ENCODE data around the gene OPCML.

Gene OPCML

GRCh38 chr11:132898676-132899075, 633.6 kb downstream of the OPCML start:
- Histone ChIP-seq H3K27me3 (ENCODE audit: control insufficient read depth in 1 of 2, insufficient read depth in 2 of 2, low read length in 2 of 2) (no peaks in the 10 kb centered on the region), H3K9ac (ENCODE audit: low read depth in 1 of 2, low read length in 2 of 2) (no peak overlapping the region), H3K36me3 (ENCODE audit: control insufficient read depth in 1 of 2, insufficient read depth in 2 of 2, low read length in 2 of 2) (no peaks in the 10 kb centered on the region), H3K9me3 (ENCODE audit: control insufficient read depth in 1 of 2, low read length in 2 of 2) (no peaks in the 10 kb centered on the region), H3K27ac (ENCODE audit: low read depth, low read length) (no peak overlapping the region), H3K4me1 (ENCODE audit: control insufficient read depth in 1 of 2, insufficient read depth in 2 of 2, low read length in 2 of 2) (no peaks in the 10 kb centered on the region), H3K4me3 (ENCODE audit: low read depth in 1 of 2, low read length in 2 of 2) (no peak overlapping the region)

- no peaks in the 10 kb centered on the region for H3K4me1 ChIP-seq (ENCODE audit: control insufficient read depth in 1 of 2, insufficient read depth in 2 of 2, low read length in 2 of 2)
- no peak overlapping the region for H3K4me3 ChIP-seq (ENCODE audit: low read depth in 1 of 2, low read length in 2 of 2)
- H3K9me3 ChIP-seq (ENCODE audit: control insufficient read depth in 1 of 2, low read length in 2 of 2) = no peaks in the 10 kb centered on the region
- H3K27ac ChIP-seq (ENCODE audit: low read depth, low read length) = no peak overlapping the region
- no peaks in the 10 kb centered on the region for H3K36me3 ChIP-seq (ENCODE audit: control insufficient read depth in 1 of 2, insufficient read depth in 2 of 2, low read length in 2 of 2)
- H3K9ac ChIP-seq (ENCODE audit: low read depth in 1 of 2, low read length in 2 of 2) = no peak overlapping the region
- no peaks in the 10 kb centered on the region for H3K27me3 ChIP-seq (ENCODE audit: control insufficient read depth in 1 of 2, insufficient read depth in 2 of 2, low read length in 2 of 2)
Measured at GRCh38 chr11:132898021-132898420, 634.3 kb downstream of the OPCML start.

DNA sequence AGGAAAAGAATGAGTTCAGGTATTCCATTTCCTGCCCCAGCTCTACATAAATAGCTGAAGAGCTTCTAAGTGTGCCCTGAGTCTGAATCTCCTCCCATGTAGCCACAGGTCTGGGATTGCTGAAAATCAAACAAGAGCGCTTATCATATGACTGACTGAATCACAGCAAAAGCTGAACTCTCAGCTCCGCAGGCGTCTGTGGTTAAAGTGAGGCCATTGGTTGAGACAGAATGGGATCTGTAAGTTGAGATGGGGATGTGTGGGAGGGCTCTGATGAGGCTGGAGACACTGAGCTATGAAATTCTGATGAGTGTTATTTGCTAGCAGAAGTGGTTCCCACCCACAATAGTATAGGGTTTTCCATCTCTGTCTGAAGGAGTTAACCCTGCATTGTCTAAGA, 637.0 kb downstream of the OPCML start:
- no peaks in the 10 kb centered on the region for H3K27me3 ChIP-seq (ENCODE audit: control insufficient read depth in 1 of 2, insufficient read depth in 2 of 2, low read length in 2 of 2)
- H3K9me3 ChIP-seq (ENCODE audit: control insufficient read depth in 1 of 2, low read length in 2 of 2) = no peaks in the 10 kb centered on the region
- no peaks in the 10 kb centered on the region for H3K36me3 ChIP-seq (ENCODE audit: control insufficient read depth in 1 of 2, insufficient read depth in 2 of 2, low read length in 2 of 2)
- no peaks in the 10 kb centered on the region for H3K4me1 ChIP-seq (ENCODE audit: control insufficient read depth in 1 of 2, insufficient read depth in 2 of 2, low read length in 2 of 2)
- no peak overlapping the region for H3K9ac ChIP-seq (ENCODE audit: low read depth in 1 of 2, low read length in 2 of 2)
- no peak overlapping the region for H3K4me3 ChIP-seq (ENCODE audit: low read depth in 1 of 2, low read length in 2 of 2)
- no peak overlapping the region for H3K27ac ChIP-seq (ENCODE audit: low read depth, low read length)

DNA sequence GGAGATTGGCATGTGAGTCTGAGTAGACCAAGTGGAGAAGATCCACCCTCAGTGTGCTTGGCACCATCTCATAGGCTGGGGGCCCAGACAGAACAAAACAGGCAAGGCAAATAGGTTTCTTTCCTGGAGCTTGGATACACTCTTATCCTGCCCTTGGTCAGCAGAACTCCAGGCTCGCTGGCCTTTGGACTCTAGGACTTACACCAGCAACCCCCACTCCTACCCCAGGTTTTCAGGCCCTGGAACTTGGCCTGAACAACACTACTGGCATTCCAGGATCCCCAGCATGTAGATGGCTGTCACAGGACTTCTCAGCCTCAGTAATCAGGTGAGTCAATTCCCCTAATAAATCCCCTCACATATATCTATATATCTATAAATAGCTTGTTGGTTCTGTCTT, 637.7 kb downstream of the OPCML start:
- Histone ChIP-seq H3K36me3 (ENCODE audit: control insufficient read depth in 1 of 2, insufficient read depth in 2 of 2, low read length in 2 of 2) (no peaks in the 10 kb centered on the region), H3K4me3 (ENCODE audit: low read depth in 1 of 2, low read length in 2 of 2) (no peak overlapping the region), H3K9ac (ENCODE audit: low read depth in 1 of 2, low read length in 2 of 2) (no peak overlapping the region), H3K27ac (ENCODE audit: low read depth, low read length) (no peak overlapping the region), H3K27me3 (ENCODE audit: control insufficient read depth in 1 of 2, insufficient read depth in 2 of 2, low read length in 2 of 2) (no peaks in the 10 kb centered on the region), H3K4me1 (ENCODE audit: control insufficient read depth in 1 of 2, insufficient read depth in 2 of 2, low read length in 2 of 2) (no peaks in the 10 kb centered on the region), H3K9me3 (ENCODE audit: control insufficient read depth in 1 of 2, low read length in 2 of 2) (no peaks in the 10 kb centered on the region)

DNA sequence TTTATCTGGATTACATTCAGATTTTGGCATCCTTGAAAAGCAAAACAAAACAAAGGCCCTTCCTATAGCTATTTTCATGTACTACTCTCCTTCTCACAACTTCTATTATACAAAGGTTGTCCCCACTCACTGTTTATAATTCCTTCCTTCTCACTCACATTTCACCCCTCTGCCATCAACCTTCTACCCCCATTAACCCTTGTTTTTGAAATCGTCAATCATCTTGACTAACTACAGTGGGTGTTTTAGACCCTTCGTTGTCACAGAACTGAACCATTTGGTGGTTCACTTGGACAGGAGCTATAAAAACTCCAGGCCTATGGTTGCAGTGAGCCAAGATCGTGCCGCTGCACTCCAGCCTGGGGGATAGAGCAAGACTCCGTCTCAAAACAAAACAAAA, 639.4 kb downstream of the OPCML start:
- H3K9ac ChIP-seq (ENCODE audit: low read depth in 1 of 2, low read length in 2 of 2) = no peak overlapping the region
- no peaks in the 10 kb centered on the region for H3K36me3 ChIP-seq (ENCODE audit: control insufficient read depth in 1 of 2, insufficient read depth in 2 of 2, low read length in 2 of 2)
- no peaks in the 10 kb centered on the region for H3K4me1 ChIP-seq (ENCODE audit: control insufficient read depth in 1 of 2, insufficient read depth in 2 of 2, low read length in 2 of 2)
- no peak overlapping the region for H3K27ac ChIP-seq (ENCODE audit: low read depth, low read length)
- no peak overlapping the region for H3K4me3 ChIP-seq (ENCODE audit: low read depth in 1 of 2, low read length in 2 of 2)
- H3K27me3 ChIP-seq (ENCODE audit: control insufficient read depth in 1 of 2, insufficient read depth in 2 of 2, low read length in 2 of 2) = no peaks in the 10 kb centered on the region
- no peaks in the 10 kb centered on the region for H3K9me3 ChIP-seq (ENCODE audit: control insufficient read depth in 1 of 2, low read length in 2 of 2)

DNA sequence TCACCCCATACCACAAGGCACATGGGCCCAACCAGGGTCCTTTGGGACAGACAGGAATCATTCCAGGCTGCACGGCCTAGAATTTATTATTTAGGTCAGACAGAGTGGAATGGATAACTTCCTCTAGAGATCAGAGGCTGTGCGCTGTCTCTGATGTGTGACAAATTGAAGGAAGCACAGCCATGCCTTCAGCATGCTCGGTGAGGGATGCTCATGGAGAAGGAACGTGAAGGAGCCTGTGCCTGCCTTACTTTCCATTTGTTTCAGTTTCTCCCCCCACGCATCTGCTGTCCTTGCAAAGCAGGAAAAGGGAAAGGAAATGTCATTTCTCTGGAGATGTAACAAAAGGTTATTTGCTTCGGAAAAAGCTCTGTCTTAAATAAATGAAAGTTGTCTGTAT, 644.1 kb downstream of the OPCML start:
- Histone ChIP-seq H3K36me3 (ENCODE audit: control insufficient read depth in 1 of 2, insufficient read depth in 2 of 2, low read length in 2 of 2) (no peaks in the 10 kb centered on the region), H3K4me3 (ENCODE audit: low read depth in 1 of 2, low read length in 2 of 2) (no peak overlapping the region), H3K4me1 (ENCODE audit: control insufficient read depth in 1 of 2, insufficient read depth in 2 of 2, low read length in 2 of 2) (no peaks in the 10 kb centered on the region), H3K9ac (ENCODE audit: low read depth in 1 of 2, low read length in 2 of 2) (no peak overlapping the region), H3K27me3 (ENCODE audit: control insufficient read depth in 1 of 2, insufficient read depth in 2 of 2, low read length in 2 of 2) (no peaks in the 10 kb centered on the region), H3K27ac (ENCODE audit: low read depth, low read length) (no peak overlapping the region), H3K9me3 (ENCODE audit: control insufficient read depth in 1 of 2, low read length in 2 of 2) (no peaks in the 10 kb centered on the region)

DNA sequence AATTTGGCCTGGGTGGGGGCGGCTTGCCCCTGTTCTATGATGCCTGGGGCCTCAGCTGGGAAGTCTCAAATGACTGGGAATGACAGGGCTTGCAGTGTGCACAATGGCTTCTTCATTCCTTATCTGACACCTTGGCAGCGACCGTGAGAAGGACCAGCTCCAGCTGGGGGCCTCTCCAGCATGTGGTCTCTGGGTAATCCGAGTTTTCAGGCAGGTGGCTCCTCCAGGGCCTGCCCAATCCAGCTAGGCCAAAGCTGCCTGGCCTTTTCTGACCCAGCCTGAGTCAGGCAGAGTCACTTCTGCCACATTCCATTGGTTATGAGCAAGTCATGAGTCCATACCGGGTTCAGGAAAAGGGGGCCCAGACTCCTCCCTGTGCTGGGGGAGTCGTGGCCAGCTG, 646.0 kb downstream of the OPCML start:
- no peaks in the 10 kb centered on the region for H3K36me3 ChIP-seq (ENCODE audit: control insufficient read depth in 1 of 2, insufficient read depth in 2 of 2, low read length in 2 of 2)

DNA sequence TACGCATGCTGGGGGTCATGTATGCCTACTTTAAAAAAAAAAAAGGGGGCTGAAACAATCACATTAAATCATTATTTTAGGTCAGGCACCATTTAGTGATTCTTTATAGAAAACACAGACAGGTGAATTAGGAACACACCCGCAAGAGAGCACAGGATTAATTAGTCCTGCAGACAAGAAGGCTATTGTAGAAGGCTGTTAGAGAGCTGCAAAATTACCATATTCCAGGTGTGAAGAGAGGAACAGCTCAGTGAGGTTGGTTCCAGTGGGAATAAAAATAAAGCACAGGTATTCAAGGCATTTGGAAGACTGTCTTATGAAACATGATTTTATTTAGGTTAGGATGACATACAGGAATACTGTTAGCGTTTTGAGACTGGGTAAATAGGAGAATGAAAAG, 649.1 kb downstream of the OPCML start:
- Histone ChIP-seq H3K4me3 (ENCODE audit: low read depth in 1 of 2, low read length in 2 of 2) (no peak overlapping the region), H3K27me3 (ENCODE audit: control insufficient read depth in 1 of 2, insufficient read depth in 2 of 2, low read length in 2 of 2) (no peaks in the 10 kb centered on the region), H3K27ac (ENCODE audit: low read depth, low read length) (no peak overlapping the region), H3K4me1 (ENCODE audit: control insufficient read depth in 1 of 2, insufficient read depth in 2 of 2, low read length in 2 of 2) (no peaks in the 10 kb centered on the region), H3K9ac (ENCODE audit: low read depth in 1 of 2, low read length in 2 of 2) (no peak overlapping the region), H3K36me3 (ENCODE audit: control insufficient read depth in 1 of 2, insufficient read depth in 2 of 2, low read length in 2 of 2) (no peaks in the 10 kb centered on the region), H3K9me3 (ENCODE audit: control insufficient read depth in 1 of 2, low read length in 2 of 2) (no peaks in the 10 kb centered on the region)

More for the DNA sequence above, 646.0 kb downstream of the OPCML start:
- Histone ChIP-seq H3K4me3 (ENCODE audit: low read depth in 1 of 2, low read length in 2 of 2) (no peak overlapping the region), H3K27me3 (ENCODE audit: control insufficient read depth in 1 of 2, insufficient read depth in 2 of 2, low read length in 2 of 2) (no peaks in the 10 kb centered on the region), H3K9me3 (ENCODE audit: control insufficient read depth in 1 of 2, low read length in 2 of 2) (no peaks in the 10 kb centered on the region), H3K9ac (ENCODE audit: low read depth in 1 of 2, low read length in 2 of 2) (no peak overlapping the region), H3K27ac (ENCODE audit: low read depth, low read length) (no peak overlapping the region), H3K4me1 (ENCODE audit: control insufficient read depth in 1 of 2, insufficient read depth in 2 of 2, low read length in 2 of 2) (no peaks in the 10 kb centered on the region)

- no peaks in the 10 kb centered on the region for H3K27me3 ChIP-seq (ENCODE audit: control insufficient read depth in 1 of 2, insufficient read depth in 2 of 2, low read length in 2 of 2)
- no peak overlapping the region for H3K27ac ChIP-seq (ENCODE audit: low read depth, low read length)
- no peaks in the 10 kb centered on the region for H3K9me3 ChIP-seq (ENCODE audit: control insufficient read depth in 1 of 2, low read length in 2 of 2)
- no peaks in the 10 kb centered on the region for H3K4me1 ChIP-seq (ENCODE audit: control insufficient read depth in 1 of 2, insufficient read depth in 2 of 2, low read length in 2 of 2)
- H3K9ac ChIP-seq (ENCODE audit: low read depth in 1 of 2, low read length in 2 of 2) = no peak overlapping the region
- no peak overlapping the region for H3K4me3 ChIP-seq (ENCODE audit: low read depth in 1 of 2, low read length in 2 of 2)
- no peaks in the 10 kb centered on the region for H3K36me3 ChIP-seq (ENCODE audit: control insufficient read depth in 1 of 2, insufficient read depth in 2 of 2, low read length in 2 of 2)
Measured at GRCh38 chr11:132881622-132882021, 650.7 kb downstream of the OPCML start.

DNA sequence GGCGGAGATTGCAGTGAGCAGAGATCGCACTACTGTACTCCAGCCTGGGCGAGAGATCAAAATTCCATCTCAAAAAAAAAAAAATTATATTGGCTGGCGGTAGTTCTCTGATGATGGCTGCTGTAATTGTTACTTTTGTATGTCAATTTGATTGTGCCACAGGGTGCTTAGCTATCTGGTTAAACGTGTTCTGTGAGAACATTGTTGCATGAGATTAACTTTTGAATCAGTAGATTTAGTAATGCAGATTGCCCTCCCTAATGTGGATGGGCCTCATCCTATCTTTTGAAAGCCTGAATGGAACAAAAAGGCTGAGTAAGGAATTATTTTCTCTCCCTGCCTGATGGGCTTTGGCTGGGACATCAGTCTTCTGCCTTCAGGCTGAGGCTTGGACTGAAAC, 654.2 kb downstream of the OPCML start:
- no peaks in the 10 kb centered on the region for H3K9me3 ChIP-seq (ENCODE audit: control insufficient read depth in 1 of 2, low read length in 2 of 2)

GRCh38 chr11:132876705-132877104, 655.6 kb downstream of the OPCML start:
- Histone ChIP-seq H3K27me3 (ENCODE audit: control insufficient read depth in 1 of 2, insufficient read depth in 2 of 2, low read length in 2 of 2) (no peaks in the 10 kb centered on the region), H3K36me3 (ENCODE audit: control insufficient read depth in 1 of 2, insufficient read depth in 2 of 2, low read length in 2 of 2) (no peaks in the 10 kb centered on the region), H3K27ac (ENCODE audit: low read depth, low read length) (no peak overlapping the region), H3K9me3 (ENCODE audit: control insufficient read depth in 1 of 2, low read length in 2 of 2) (no peaks in the 10 kb centered on the region), H3K4me1 (ENCODE audit: control insufficient read depth in 1 of 2, insufficient read depth in 2 of 2, low read length in 2 of 2) (no peaks in the 10 kb centered on the region), H3K4me3 (ENCODE audit: low read depth in 1 of 2, low read length in 2 of 2) (no peak overlapping the region), H3K9ac (ENCODE audit: low read depth in 1 of 2, low read length in 2 of 2) (no peak overlapping the region)

More for the DNA sequence above, 654.2 kb downstream of the OPCML start:
- Histone ChIP-seq H3K27me3 (ENCODE audit: control insufficient read depth in 1 of 2, insufficient read depth in 2 of 2, low read length in 2 of 2) (no peaks in the 10 kb centered on the region), H3K4me3 (ENCODE audit: low read depth in 1 of 2, low read length in 2 of 2) (no peak overlapping the region), H3K9ac (ENCODE audit: low read depth in 1 of 2, low read length in 2 of 2) (no peak overlapping the region), H3K4me1 (ENCODE audit: control insufficient read depth in 1 of 2, insufficient read depth in 2 of 2, low read length in 2 of 2) (no peaks in the 10 kb centered on the region), H3K27ac (ENCODE audit: low read depth, low read length) (no peak overlapping the region), H3K36me3 (ENCODE audit: control insufficient read depth in 1 of 2, insufficient read depth in 2 of 2, low read length in 2 of 2) (no peaks in the 10 kb centered on the region)
